GM11168 (cell line): ENCODE measurements around the gene C11orf65.
"Not testable (repeated sequence)": the region's sequence is repeated elsewhere in the genome, so short reads cannot be mapped to it uniquely, and the experiment has no call there.

Experiments
- in situ Hi-C: fragments of 300-500 bp; cut with MboI; formaldehyde crosslinking; loops from one replicate; pipeline ENCODE4 v1.12.0; 2022; ENCODE audit warnings: low sequenced_read_pairs; ENCODE audit not compliant: unreplicated experiment

C11orf65 gene

DNA sequence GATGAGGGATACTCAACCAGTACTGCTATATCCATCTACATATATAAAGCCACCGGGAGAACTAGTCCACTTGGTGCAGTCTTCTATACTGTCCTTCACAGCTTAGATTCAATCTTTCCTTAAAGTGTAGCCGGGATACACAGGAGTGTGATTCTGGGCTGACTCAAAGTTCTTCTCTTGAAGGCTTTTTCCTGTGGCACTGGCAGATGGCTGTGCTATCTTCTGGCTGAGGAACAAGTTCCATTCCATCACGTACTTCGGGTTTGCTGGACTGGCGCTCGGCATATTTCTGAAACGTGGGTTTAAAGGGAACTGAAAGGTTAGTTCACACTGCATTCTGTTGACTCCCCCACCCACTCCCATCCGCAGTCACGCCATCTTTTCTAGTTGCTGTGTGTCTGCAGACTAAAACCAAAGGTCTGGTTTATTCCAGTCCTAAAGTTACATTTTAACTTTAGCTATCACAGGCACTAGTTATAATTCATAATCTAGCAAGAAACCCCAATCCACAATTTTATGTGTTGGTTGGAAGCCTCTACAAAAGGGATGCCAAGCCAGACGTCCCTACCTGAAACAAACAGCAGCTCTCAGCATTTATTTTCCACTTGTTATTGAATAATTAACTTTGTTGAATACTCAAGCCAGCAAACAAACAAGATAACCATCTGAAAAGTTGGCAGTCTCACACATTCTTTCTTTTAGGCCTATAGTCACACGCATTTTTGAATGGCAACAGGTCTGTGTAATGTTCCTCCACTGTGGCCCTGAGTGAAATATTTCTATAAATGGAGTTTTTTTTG is 7.5 kb upstream of the C11orf65 start:
- in situ Hi-C loops: no loop called here

DNA sequence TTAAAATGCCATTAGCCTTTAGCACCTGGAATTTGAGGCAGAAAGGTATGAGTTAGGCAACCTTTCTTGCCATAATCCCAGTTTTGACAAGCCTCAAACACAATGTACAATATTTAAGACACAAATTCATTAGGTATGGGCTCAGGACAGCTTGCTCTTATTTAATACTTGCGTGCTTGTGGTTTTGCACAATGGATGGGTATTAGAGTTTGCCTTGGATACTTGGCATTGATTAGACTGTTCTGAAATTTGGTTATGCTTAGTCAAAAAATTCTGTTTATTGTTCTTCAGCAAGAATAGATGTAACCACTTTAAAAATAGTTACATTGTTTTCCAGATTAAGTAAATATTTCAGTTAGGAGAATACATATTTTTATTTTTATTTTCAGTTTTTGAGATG is 5.4 kb upstream of the C11orf65 start:
- in situ Hi-C loops: no loop called here

DNA sequence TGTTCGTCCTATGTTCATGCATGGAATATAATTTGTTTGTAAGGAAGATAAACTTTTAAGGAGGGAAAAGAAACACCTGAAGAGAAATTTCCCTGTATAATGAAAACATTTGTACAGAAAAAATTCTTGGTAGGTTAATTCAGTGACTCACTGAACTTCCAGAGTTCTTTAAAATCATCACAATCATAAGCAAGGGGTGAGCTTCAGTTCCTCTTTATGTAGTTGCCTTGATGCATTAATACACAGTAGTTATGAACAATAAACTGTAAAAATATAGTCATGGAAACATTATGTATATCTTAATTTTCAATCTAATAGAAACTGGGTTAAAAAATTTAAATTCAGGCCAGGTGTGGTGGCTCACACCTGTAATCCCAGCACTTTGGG is 1.1 kb upstream of the C11orf65 start:
- in situ Hi-C loops: no loop called here

DNA sequence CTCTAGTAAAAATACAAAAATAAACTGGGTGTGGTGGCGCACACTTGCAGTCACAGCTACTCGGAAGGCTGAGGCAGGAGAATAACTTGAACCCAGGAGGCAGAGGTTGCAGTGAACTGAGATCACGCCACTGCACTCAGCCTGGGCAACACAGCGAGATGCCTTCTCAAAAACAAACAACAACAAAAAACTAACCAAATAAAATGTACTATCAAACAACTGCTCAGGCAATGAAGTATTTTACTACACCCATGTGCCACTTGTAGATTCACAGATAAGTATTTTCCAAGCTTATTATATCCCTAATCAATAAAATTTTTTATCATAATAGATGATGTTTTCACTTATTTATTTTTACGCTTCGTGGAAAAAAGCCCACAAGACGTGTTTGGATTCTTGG is 924 bp downstream of the C11orf65 start:
- in situ Hi-C loops: no loop called here

DNA sequence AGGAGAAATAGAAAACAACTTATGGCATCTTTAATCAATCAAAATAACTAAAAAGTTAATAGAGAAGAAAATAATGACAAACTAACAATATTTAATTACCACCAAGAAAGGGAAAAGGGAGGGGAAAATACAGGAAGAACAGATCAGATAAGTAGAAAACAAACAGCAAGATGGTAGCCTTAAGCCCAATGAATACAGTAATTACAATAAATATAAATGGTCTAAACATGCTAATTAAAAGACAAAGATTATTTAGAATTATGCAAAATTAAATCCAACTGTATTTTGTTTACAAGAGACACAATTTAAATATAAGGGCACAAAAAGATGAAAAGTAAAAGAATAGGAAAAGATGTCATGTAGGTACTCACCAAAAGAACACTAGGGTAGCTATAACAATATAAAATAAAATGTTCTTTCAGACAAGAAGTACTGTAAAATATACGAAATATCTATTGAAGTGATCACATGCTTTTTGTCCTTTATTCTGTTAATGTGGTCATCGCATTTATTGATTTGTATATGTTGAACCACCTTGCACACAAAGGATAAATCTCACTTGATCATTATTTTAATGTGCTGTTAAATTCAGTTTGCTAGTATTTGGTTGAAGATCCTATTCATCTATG is 14.0 kb downstream of the C11orf65 start:
- in situ Hi-C loops: no loop called here

DNA sequence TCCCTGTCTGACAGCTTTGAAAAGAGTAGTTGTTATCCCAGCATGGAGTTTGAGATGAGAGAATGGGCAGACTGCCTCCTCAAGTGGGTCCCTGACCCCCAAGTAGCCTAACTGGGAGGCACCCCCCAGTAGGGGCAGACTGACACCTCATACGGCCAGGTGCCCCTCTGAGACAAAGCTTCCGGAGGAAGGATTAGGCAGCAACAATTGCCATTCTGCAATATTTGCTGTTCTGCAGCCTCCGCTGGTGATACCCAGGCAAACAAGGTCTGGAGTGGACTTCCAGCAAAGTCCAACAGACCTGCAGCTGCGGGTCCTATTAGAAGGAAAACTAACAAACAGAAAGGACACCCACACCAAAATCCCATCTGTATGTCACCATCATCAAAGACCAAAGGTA is 25.9 kb downstream of the C11orf65 start:
- in situ Hi-C loops: not testable (repeated sequence)

DNA sequence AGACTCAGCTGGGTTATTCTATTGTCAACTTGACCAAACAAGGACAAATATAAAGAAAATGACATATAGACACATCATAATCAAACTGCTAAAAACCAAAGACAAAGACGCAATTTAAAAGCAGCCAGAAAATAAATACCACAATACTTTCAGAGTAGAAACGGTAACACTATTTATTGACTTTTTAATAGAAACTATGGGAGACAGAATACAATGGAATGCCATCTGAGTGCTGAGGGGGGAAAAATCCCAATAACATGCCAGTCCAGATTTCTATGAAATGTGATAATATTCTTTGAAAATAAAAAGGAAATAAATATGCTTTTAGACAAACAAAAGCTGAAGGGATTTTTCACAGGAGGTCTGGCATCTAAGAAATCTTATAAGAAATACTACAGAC is 30.7 kb downstream of the C11orf65 start:
- in situ Hi-C loops: no loop called here

DNA sequence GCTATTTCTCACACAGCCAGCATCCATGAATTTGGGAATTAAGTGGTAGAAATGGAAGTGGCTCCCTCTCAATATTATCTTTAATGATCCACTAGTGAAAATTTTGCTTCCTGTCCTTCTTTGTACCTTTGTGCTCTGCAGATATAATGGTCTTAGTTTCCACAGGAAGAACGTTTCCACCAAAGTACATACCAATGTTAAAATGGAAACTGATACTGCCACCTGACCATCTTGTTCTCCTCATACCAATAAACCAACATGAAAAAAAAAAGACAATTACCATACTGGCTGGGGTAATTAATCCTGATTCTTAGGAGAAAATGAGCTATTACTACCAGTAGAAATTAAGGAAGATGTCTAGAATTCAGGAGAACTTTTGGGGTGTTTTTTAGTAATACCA is 32.3 kb downstream of the C11orf65 start:
- in situ Hi-C loops: no loop called here

DNA sequence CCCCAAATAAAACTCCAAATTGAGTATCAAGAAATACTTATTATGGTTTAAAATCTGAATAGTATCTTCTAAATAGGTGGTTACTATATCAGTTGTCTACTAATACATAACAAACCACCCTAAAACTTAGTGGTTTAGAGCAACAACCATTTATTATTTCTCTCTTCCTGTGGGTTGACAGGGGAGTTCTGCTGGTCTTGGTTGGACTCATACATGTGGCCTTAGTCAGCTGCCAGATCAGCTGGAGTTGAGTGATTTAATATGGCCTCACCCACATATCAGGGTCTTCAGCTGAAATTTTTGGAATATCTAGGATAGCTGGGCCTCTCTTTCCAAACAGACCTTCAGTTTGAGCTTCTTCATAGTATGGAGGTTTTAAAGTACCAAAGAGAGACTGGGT is 34.5 kb downstream of the C11orf65 start:
- in situ Hi-C loops: no loop called here

DNA sequence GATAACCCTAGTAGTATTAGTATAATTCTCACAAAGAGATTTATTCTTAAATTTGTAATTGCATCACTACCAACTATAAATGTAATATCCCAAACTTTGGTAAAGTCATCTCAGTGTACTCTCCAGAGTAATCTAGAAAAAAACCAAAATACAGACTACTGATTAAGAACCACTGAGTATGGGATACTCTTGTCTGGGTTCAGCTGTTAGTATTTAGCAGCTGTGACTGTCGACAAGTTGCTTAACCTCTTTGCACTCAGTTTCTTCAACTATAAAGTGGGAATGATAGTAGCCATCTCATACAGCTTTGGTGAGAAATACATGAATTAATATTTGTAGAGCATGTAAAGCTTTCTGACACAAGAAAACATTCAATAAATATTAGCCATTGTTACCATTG is 35.3 kb downstream of the C11orf65 start:
- in situ Hi-C loops: no loop called here

DNA sequence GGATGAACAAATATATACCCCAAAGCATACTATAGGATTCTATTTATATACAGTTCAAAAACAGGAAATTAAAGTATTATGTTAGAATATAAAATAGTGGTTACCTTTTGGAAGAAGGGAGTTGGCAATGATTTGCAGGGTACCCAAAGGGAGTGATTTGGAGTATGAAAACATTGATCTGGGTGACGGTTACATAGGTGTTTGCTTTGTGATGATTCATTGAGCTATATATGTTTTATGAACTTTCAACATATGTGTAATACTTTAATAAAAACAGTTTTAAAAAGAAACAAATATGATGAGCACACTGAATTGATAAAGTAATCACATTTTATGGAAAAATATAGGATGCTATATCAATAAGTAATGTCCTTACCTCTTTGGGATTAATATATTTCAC is 36.0 kb downstream of the C11orf65 start:
- in situ Hi-C loops: no loop called here

DNA sequence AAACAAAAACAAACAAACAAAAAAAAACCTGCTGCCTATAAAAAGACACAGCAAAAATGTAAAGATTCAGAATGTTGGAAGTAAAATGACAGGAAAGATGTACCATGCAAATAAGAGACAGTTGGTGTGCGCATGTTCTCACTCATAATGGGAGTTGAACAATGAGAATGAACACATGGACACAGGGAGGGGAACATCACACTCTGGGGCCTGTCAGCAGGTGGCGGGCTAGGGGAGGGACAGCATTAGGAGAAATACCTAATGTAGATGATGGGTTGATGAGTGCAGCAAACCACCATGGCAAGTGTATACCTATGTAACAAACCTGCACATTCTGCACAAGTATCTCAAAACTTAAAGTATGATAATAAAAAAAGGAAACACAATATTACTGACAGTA is 49.8 kb downstream of the C11orf65 start:
- in situ Hi-C loops: not testable (repeated sequence)

DNA sequence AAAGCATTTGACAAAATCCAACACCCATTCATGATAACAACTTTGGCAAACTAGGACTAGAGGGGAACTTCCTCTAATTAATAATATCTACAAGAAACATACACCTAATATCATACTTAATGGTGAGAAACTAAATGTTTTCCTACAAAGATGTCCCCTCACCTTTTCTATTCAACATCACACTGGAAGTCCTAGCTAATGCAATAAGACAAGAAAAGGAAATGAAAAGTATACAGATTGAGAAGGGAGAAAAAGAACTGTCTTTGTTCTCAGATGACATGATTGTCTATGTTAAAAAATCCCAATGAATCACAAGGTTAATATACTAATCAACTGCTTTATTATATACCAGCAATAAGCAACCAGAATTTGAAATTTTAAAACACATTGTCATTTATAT is 52.4 kb downstream of the C11orf65 start:
- in situ Hi-C loops: no loop called here

DNA sequence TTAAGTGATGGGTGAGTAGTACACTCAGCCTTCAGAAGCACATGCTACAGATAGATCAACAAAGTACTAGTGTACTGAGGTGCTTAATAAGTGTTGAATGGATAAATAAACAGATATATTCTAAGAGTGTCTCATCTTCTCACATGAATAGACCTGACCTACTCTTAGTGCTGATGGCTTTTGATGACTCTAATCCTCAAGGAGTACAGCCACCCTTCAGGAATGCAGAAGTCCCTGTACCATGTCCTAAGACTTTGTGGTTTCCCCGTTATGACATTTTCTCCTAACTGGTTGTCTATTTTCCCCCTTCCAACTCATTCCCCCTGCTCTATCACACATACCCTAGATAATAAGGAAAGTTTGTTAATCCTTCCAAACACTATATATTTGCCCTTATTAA is 61.6 kb downstream of the C11orf65 start:
- in situ Hi-C loops: no loop called here

DNA sequence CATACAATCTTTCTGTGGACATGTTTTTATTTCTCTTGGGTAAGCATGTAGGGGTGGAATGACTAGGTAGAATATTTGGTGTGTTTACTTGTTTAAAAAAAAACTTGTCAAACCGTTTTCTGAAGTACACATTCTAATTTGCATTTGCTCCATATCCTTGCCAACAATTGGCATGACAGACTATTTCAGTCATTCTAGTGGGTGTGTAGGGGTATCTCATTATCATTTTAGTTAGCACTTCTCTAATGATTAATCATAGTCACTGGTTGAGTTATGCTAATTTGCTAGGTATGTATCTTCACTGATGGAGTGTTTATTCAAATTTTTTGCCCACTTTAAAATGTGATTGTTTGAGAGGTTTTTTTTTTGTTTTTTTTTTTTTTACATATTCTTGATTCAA is 64.3 kb downstream of the C11orf65 start:
- in situ Hi-C loops: no loop called here

DNA sequence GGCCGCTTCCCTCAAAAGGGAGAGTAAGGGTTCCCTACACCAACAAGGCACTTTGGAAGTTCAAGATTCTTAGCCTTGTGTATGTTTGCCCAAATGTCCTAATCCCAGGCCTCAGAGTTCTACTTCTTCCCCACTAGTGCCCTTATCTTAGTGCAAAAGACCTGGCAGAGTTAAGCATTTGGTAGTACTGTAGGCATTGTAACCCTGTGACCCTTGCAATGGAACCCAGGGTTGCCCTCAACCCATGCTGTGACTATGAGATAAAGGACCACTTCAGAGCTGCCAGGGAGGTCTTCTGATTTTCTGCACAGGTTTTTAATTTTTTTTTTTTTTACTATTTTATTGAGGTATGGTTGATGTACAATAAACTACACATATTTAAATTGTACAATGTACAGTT is 65.1 kb downstream of the C11orf65 start:
- in situ Hi-C loops: no loop called here

DNA sequence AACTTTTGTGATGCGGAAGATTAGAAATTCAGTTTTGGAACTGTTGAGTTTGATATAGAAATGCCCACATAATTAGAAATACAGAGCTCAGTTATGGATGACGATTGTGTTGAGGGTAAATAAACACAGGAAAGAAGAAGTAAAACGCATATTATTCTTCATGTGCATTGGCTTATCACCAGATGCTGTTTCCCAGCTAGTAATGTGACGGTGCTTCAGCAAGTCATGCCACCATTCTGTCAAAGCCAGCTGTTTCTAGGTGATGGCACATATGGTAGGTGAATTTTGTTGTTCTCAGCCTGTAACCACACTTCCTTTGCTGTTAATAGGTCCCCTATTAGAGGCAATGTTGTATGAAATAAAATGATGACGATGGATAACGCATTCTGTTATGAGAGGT is 68.9 kb downstream of the C11orf65 start:
- in situ Hi-C loops: no loop called here

DNA sequence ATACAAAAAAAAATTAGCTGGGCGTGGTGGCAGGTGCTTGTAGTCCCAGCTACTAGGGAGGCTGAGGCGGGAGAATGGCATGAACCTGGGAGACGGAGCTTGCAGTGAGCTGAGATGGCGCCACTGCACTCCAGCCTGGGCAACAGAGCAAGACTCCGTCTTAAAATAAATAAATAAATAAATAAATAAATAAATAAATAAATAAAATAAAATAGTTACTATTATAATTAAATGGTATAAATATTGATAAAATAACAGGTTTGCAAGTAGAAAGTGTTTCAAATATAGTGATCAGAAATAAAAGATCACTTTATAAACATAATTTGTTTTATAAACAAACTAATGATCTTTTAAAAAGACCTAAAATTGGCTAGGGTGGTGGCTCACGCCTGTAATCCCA is 70.7 kb downstream of the C11orf65 start:
- in situ Hi-C loops: not testable (repeated sequence)

DNA sequence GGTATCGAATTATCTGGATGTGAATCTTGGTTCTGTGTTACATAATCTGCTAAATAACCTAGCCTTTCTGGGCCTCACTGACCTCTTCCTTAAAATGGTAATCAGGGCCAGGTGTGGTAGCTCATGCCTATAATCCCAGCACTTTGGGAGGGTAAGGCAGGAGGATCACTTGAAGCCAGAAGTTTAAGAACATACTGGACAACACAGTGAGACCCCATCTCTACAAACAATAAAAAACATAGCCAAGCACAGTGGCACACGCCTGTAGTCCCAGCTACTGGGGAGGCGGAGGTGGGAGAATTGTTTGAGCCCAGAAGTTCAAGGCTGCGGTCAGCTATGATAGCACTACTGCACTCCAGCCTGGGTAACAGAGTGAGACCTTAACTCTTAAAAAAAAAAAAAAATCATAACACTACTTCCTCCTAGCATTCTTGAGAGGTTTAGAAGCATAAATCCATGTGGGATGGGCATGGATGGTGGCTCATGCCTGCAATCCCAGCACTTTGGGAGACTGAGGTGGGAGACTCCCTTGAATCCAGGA is 72.5 kb downstream of the C11orf65 start:
- in situ Hi-C loops: no loop called here

DNA sequence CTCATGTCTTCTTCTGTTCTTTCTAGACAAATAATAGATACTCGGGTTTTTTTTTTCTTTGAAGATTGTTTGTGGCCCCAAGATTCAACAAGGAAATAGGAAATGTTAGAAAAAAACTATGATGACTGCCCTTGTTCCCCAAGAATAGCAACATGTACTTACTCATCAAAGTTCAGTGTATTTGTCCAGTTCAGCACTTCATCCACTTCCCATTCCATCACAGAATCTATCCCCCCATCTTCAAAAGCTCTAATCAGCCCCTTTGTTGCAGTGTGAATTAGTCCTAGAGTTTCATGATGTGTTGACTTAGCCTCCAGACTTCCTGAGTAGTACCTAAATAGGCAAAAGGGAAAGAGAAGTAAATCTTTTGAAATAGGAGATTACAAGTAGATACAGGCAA is 74.3 kb downstream of the C11orf65 start:
- in situ Hi-C loops: no loop called here

DNA sequence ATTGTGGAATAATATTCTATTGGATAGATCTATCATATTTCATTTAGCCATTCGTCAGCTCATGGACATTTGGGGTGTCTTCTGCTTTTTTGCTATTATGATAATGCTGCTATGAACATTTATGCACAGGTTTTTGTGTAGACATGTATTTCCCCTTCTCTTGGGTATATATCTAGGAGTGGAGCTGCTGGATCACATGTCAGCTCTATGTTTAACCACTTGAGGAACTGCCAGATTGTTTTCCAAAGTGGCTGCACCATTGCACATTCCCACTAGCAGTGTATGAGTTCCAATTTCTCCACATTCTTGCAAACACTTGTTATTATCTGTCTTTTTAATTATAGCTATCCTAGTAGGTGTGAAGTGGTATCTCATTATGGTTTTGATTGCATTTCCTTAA is 75.0 kb downstream of the C11orf65 start:
- in situ Hi-C loops: no loop called here

DNA sequence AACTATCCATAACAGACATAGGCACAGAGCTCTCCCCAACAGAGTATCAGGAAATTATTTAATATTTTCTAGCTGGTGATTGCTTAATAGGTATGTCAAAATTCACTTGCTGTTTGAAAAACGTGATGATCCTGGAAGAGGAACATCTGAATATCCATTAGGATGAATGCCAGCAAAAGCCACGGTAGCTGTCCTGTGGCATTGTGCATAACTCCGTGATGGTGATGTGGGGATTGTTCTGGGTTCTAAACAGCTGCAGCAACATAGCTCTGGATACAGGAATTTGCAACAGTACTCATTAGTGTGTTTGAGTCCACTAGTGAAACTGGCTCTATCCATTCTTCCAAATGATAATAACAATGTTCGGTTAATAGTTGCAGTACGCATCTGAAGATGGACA is 78.8 kb downstream of the C11orf65 start:
- in situ Hi-C loops: no loop called here
